Left ventricle myocardium inferior (tissue), 1 donor: ENCODE measurements around the gene RPL32. TPM values are rescaled to one million over a fixed set of nuclear protein-coding genes. Genes with fewer than 3 reads are reported as not detected.
"Not testable (repeated sequence)": the region's sequence is repeated elsewhere in the genome, so short reads cannot be mapped to it uniquely, and the experiment has no call there.

Source experiments
- DNase-seq: peaks from one replicate; pipeline ENCODE4 v3.0.0-alpha.2; 2020
- H3K27ac ChIP-seq: fragments of 200-600 bp; replicated peaks from 2 replicates; pipeline ENCODE4 v1.8.0; 2021
- H3K27me3 ChIP-seq: fragments of 200-600 bp; 2 replicates; pipeline ENCODE4 v1.8.0; 2021; ENCODE audit warnings: low read depth
- H3K36me3 ChIP-seq: fragments of 200-600 bp; 2 replicates; pipeline ENCODE4 v1.8.0; 2021
- H3K4me1 ChIP-seq: fragments of 200-600 bp; 2 replicates; pipeline ENCODE4 v1.8.0; 2021
- H3K4me3 ChIP-seq: fragments of 200-600 bp; 2 replicates; pipeline ENCODE4 v1.8.0; 2021; ENCODE audit warnings: mild to moderate bottlenecking, moderate library complexity
- H3K9me3 ChIP-seq: fragments of 200-600 bp; replicated peaks from 2 replicates; pipeline ENCODE4 v1.8.0; 2021
- CTCF ChIP-seq: fragments of 200-600 bp; IDR thresholded peaks from 2 replicates; pipeline ENCODE4 v1.8.0; 2021; ENCODE audit warnings: antibody characterized with exemption, mild to moderate bottlenecking, borderline replicate concordance
- intact Hi-C: fragments of 100-400 bp; cut with micrococcal nuclease; formaldehyde crosslinking; loops from one replicate; pipeline ENCODE4 v1.11.0; 2022
- total RNA-seq: library from RNA; stranded (reverse); fragmentation: NEBNext Ultra II Directional; extraction: Animal tissue kit (Norgen Biotek cat#: 25700); gene quantifications from one replicate; pipeline ENCODE4 v1.2.1, GENCODE V29; 2021
- donor health status: DM: no; HTN: yes; CAD: no; lungs with severe emphysema.

RPL32 gene
- total RNA-seq, 1 donor from 2014 or later: 880 TPM

- intact Hi-C loops: loop anchor here (10.0 kb wide), 1 partner anchor 133 kb away; no protein-coding TSS in a partner anchor
- TF ChIP-seq CTCF: no peak
- no peak for DNase-seq
- Histone ChIP-seq H3K27ac (no peak overlapping the region), H3K4me1 (no peaks in the 10 kb centered on the region), H3K36me3 (no peaks in the 10 kb centered on the region), H3K27me3 (no peaks in the 10 kb centered on the region), H3K4me3 (no peak overlapping the region), H3K9me3 (peaks cover 10% of the 10 kb centered on the region)
Observed at GRCh38 chr3:12861611-12862010, 20.2 kb upstream of the RPL32 start.

- Histone ChIP-seq H3K4me1 (no peaks in the 10 kb centered on the region), H3K27ac (no peak overlapping the region), H3K9me3 (no peaks in the 10 kb centered on the region), H3K4me3 (no peak overlapping the region), H3K36me3 (no peaks in the 10 kb centered on the region), H3K27me3 (no peaks in the 10 kb centered on the region)
- DNase-seq: no peak
- intact Hi-C loops: loop anchor here (10.0 kb wide), 1 partner anchor 135 kb away; no protein-coding TSS in a partner anchor
- no peak for TF ChIP-seq CTCF
Observed at GRCh38 chr3:12859840-12860239, 18.5 kb upstream of the RPL32 start.

GRCh38 chr3:12856626-12857025, 15.3 kb upstream of the RPL32 start:
- no peak for TF ChIP-seq CTCF
- H3K9me3 ChIP-seq: no peaks in the 10 kb centered on the region
- no peaks in the 10 kb centered on the region for H3K36me3 ChIP-seq
- no peak overlapping the region for H3K27ac ChIP-seq
- no peak overlapping the region for H3K4me3 ChIP-seq
- H3K4me1 ChIP-seq: no peaks in the 10 kb centered on the region
- no peaks in the 10 kb centered on the region for H3K27me3 ChIP-seq
- intact Hi-C loops: no loop called here
- no peak for DNase-seq

- H3K4me1 ChIP-seq: no peaks in the 10 kb centered on the region
- no peak overlapping the region for H3K4me3 ChIP-seq
- H3K27me3 ChIP-seq: no peaks in the 10 kb centered on the region
- no peak for DNase-seq
- intact Hi-C loops: no loop called here
- TF ChIP-seq CTCF: no peak
- H3K36me3 ChIP-seq: no peaks in the 10 kb centered on the region
- no peak overlapping the region for H3K27ac ChIP-seq
- H3K9me3 ChIP-seq: no peaks in the 10 kb centered on the region
Observed at GRCh38 chr3:12854565-12854964, 13.2 kb upstream of the RPL32 start.

- intact Hi-C loops, DNase-seq, H3K9me3 ChIP-seq, H3K4me1 ChIP-seq, H3K4me3 ChIP-seq, H3K27ac ChIP-seq, H3K27me3 ChIP-seq, H3K36me3 ChIP-seq: not testable (repeated sequence)
Observed at GRCh38 chr3:12853847-12854246, 12.5 kb upstream of the RPL32 start.

GRCh38 chr3:12852201-12852600, 10.8 kb upstream of the RPL32 start:
- Histone ChIP-seq H3K27ac (no peak overlapping the region), H3K4me3 (no peak overlapping the region), H3K27me3 (no peaks in the 10 kb centered on the region), H3K9me3 (no peaks in the 10 kb centered on the region), H3K4me1 (no peaks in the 10 kb centered on the region), H3K36me3 (no peaks in the 10 kb centered on the region)
- intact Hi-C loops: no loop called here
- no peak for DNase-seq
- no peak for TF ChIP-seq CTCF
